Astrocyte (in vitro differentiated cells and primary cell): ENCODE data around the gene PPFIBP1.

Experiments used
- EZH2 ChIP-seq: IDR thresholded peaks from 2 replicates; pipeline ENCODE4 v1.6.1; 2012; ENCODE audit warnings: mild to moderate bottlenecking, low read length, inconsistent platforms; ENCODE audit not compliant: insufficient read depth
- TF ChIP-seq, protein P1 (sequence below): IDR thresholded peaks from 2 replicates; pipeline ENCODE4 v1.5.1; 2011; ENCODE audit warnings: low read depth, mild to moderate bottlenecking, inconsistent platforms, low read length, moderate library complexity; ENCODE audit not compliant: insufficient read depth

DNA sequence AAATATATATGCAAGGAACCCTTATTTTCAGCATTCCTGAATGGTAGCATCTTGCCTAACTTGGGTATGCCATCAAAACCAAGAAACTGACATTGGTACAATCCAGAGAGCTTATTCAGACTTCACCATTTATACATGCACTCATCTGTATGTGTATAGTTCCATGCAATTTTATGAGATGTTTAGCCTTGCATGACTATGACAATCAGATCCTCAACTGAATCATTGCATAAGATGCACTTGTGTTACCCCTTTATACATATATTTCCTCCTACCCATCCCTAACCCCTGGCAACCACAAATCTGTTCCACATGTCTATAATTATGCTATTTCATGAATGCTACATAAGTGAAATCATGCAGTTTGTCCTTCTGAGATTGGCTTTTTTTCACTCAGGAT is 37.0 kb upstream of the PPFIBP1 start:
- TF ChIP-seq, protein P1, sequence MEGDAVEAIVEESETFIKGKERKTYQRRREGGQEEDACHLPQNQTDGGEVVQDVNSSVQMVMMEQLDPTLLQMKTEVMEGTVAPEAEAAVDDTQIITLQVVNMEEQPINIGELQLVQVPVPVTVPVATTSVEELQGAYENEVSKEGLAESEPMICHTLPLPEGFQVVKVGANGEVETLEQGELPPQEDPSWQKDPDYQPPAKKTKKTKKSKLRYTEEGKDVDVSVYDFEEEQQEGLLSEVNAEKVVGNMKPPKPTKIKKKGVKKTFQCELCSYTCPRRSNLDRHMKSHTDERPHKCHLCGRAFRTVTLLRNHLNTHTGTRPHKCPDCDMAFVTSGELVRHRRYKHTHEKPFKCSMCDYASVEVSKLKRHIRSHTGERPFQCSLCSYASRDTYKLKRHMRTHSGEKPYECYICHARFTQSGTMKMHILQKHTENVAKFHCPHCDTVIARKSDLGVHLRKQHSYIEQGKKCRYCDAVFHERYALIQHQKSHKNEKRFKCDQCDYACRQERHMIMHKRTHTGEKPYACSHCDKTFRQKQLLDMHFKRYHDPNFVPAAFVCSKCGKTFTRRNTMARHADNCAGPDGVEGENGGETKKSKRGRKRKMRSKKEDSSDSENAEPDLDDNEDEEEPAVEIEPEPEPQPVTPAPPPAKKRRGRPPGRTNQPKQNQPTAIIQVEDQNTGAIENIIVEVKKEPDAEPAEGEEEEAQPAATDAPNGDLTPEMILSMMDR, result no peak
- TF ChIP-seq EZH2, result no peak
